GM18517 (cell line): Measurements from ENCODE around the gene ARSG.

Experiments
- ATAC-seq: cut with Tn5 transposase; IDR thresholded peaks from one replicate; pipeline ENCODE4 v1.9.1; 2021; ENCODE audit warnings: mild to moderate bottlenecking, moderate library complexity; ENCODE audit not compliant: unreplicated experiment

The ARSG gene

DNA sequence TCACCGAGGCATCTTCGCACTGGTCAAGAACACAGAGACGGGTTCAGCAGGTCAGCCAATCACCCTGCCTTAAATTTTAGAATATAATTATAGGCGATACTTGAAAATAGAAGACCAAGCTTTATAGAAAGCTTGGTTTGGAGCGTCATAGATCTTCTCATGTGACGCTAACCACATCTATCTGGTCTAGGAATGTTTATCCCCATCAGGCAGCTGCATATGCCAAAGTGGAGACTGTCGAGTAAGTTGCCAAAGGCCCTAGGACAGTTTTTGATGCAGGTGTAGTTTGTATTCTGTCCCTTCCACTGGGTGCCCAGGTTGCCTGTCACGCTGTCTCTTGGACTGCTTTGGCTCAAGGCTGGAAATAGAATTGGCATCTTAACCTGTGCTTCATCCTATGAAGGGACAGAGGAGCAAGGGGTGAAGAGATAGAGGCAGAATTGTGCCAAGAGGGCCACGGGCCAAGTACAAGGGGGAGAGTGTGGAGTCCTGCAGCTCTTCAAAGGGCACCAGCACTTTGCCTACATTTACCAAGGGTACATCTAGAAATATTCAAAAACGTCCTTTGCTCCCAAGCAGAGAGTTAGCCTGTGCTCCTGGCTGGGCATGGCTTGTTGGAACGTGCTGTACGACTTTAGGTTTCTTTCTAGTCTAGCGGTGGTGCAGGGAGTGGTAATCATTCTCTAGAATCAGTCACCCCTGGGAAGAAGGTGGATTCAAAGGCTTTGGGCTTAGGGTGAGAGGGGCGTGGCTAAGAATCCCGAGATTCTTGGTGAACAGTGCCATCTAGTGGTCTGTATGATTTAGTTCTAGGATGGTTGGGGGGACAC is 171.3 kb downstream of the ARSG start:
- peak; percentile 30 for ATAC-seq

GRCh38 chr17:68463211-68464019 is 172.1 kb downstream of the ARSG start:
- no peak for ATAC-seq

DNA sequence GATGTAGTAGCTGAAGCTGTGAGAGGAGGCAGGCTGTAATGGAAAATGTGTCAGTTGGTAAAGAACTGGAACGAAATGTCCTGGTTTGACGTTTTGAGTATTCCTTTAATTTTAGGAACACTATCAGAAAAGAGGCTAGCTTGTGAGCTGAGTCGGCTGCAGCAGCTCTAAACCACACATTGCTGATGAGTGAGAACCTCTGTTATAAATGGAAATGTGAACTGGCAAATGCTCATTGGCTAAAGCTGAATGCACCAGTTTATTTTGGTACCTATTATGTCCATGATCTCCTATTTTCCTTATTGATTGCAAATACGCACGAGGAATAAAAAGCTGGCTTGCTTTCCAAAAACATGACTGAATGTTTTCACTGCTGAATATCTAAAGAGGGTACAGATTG is 177.0 kb downstream of the ARSG start:
- no peak for ATAC-seq

DNA sequence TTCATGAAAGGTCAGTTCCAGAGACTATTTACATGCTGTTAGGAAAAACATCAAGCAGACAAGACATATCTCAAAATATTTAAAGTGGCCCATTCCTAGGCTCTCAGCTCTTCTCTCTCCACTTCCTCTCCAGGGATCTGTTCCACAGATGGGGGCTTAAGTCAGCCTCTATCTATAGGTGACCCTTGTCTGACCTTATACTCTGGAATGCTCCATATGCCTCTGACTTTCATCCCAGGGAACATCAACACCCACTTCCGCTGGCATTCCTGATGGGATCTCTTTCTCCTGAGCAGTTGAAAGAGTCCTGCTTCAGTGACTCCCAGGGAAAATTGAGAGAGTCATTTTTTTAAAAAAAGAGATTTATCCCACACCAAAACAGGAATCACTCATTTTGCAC is 177.5 kb downstream of the ARSG start:
- ATAC-seq: no peak
